H1 (cell line): Measurements from ENCODE around the gene UBE2G2. TPM values are rescaled to one million over a fixed set of nuclear protein-coding genes. Genes with fewer than 3 reads are reported as not detected.

Source experiments
- CTBP2 ChIP-seq: IDR thresholded peaks from 2 replicates; pipeline ENCODE4 v1.7.0; 2011; ENCODE audit warnings: borderline replicate concordance, mild to moderate bottlenecking, moderate library complexity, mixed read lengths, low read length; ENCODE audit not compliant: insufficient read depth, insufficient read length
- E2F6 ChIP-seq: IDR thresholded peaks from 2 replicates; pipeline ENCODE4 v1.6.1; 2012; ENCODE audit warnings: inconsistent platforms
- EP300 ChIP-seq, 2 experiments: IDR thresholded peaks; 1 replicate in 1 of 2; 2 replicates in 1 of 2; pipeline ENCODE4 v1.6.1; 2011 to 2012; ENCODE audit warnings: low read depth in 2 of 2, low read length in 2 of 2, mild to moderate bottlenecking in 2 of 2, borderline replicate concordance in 1 of 2, inconsistent platforms in 1 of 2, moderate library complexity in 1 of 2
- KDM4A ChIP-seq: IDR thresholded peaks from one replicate; pipeline ENCODE4 v1.7.1; 2012; ENCODE audit warnings: low read depth, mild to moderate bottlenecking, moderate library complexity, low read length, inconsistent platforms; ENCODE audit not compliant: severe bottlenecking
- KDM5A ChIP-seq: fragments of 200-600 bp; IDR thresholded peaks from 2 replicates; pipeline ENCODE4 v1.7.1; 2012; ENCODE audit warnings: mild to moderate bottlenecking, low read length, inconsistent platforms, mixed read lengths
- POLR2A ChIP-seq, 2 experiments: IDR thresholded peaks; 1 replicate in 1 of 2; 2 replicates in 1 of 2; pipeline ENCODE4 v1.6.1; 2011; ENCODE audit warnings: low read depth in 2 of 2, low read length in 2 of 2, mild to moderate bottlenecking in 2 of 2; ENCODE audit errors: control extremely low read depth in 1 of 2
- POU5F1 ChIP-seq: IDR thresholded peaks from 2 replicates; pipeline ENCODE4 v1.6.1; 2011; ENCODE audit warnings: low read depth, mild to moderate bottlenecking, low read length, moderate library complexity
- SAP30 ChIP-seq: fragments of 300-600 bp; sonication (generic); IDR thresholded peaks from 2 replicates; pipeline ENCODE4 v1.7.1; 2012; ENCODE audit warnings: low read length, moderate library complexity, mild to moderate bottlenecking, inconsistent platforms; ENCODE audit not compliant: insufficient read depth, insufficient replicate concordance
- TBP ChIP-seq: IDR thresholded peaks from 2 replicates; pipeline ENCODE4 v1.6.1; 2011; ENCODE audit warnings: low read depth, low read length, improper control_type of control experiment
- TCF12 ChIP-seq: IDR thresholded peaks from 2 replicates; pipeline ENCODE4 v1.6.1; 2011; ENCODE audit warnings: low read depth, mild to moderate bottlenecking, low read length
- polyA plus RNA-seq, 7 experiments: library from polyadenylated mRNA; depleted of rRNA in 3 of 7; stranded (reverse) in 5 of 7; unstranded in 2 of 7; fragments of >200 nt in 5 of 7; fragments of 200-250 nt in 2 of 7; gene quantifications; 1 replicate in 5 of 7; 2 replicates in 1 of 7; 4 replicates in 1 of 7; pipeline versions ENCODE4 v1.2.1 to v1.2.3, GENCODE V29; 2011 to 2013; ENCODE audit warnings: missing spikeins in 2 of 7, mixed read lengths in 2 of 7
- total RNA-seq: library from RNA; stranded (reverse); fragmentation: NEBNext Ultra II Directional; extraction: Animal tissue kit (Norgen Biotek cat#: 25700); gene quantifications from 2 replicates; pipeline ENCODE4 v1.2.1, GENCODE V29; 2021
- TF ChIP-seq, protein P1 (sequence below): fragments of 300-600 bp; sonication (generic); IDR thresholded peaks from 2 replicates; pipeline ENCODE4 v1.7.1; 2012; ENCODE audit warnings: low read length, moderate library complexity, mild to moderate bottlenecking, inconsistent platforms; ENCODE audit not compliant: insufficient replicate concordance

The UBE2G2 gene
- total and polyA plus RNA-seq, 2 of the 8 experiments (the other 6 are each of a cell fraction or from before 2014, with no cell fraction given), result 96.3 to 101 TPM

DNA sequence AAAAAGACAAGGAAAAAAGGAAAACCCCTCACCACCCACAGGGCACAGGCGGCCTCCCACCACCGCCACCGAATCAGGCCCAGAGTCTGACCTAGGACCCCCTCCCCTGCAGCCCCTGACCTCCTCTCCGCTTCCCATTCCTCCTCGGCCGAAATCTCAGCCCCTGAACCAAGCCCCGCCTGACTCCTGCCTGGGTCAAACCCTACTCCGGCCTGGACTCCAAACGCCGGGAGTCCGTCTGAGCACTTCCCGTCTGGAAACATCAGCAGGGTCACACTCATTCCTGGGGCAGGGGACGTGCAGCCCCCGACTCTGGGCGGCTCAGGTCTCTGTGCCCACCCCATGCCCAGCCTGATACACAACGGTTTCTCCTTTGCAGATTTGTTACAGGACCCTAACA lies 42.6 kb upstream of the UBE2G2 start (continued):
- TF ChIP-seq, protein P1, sequence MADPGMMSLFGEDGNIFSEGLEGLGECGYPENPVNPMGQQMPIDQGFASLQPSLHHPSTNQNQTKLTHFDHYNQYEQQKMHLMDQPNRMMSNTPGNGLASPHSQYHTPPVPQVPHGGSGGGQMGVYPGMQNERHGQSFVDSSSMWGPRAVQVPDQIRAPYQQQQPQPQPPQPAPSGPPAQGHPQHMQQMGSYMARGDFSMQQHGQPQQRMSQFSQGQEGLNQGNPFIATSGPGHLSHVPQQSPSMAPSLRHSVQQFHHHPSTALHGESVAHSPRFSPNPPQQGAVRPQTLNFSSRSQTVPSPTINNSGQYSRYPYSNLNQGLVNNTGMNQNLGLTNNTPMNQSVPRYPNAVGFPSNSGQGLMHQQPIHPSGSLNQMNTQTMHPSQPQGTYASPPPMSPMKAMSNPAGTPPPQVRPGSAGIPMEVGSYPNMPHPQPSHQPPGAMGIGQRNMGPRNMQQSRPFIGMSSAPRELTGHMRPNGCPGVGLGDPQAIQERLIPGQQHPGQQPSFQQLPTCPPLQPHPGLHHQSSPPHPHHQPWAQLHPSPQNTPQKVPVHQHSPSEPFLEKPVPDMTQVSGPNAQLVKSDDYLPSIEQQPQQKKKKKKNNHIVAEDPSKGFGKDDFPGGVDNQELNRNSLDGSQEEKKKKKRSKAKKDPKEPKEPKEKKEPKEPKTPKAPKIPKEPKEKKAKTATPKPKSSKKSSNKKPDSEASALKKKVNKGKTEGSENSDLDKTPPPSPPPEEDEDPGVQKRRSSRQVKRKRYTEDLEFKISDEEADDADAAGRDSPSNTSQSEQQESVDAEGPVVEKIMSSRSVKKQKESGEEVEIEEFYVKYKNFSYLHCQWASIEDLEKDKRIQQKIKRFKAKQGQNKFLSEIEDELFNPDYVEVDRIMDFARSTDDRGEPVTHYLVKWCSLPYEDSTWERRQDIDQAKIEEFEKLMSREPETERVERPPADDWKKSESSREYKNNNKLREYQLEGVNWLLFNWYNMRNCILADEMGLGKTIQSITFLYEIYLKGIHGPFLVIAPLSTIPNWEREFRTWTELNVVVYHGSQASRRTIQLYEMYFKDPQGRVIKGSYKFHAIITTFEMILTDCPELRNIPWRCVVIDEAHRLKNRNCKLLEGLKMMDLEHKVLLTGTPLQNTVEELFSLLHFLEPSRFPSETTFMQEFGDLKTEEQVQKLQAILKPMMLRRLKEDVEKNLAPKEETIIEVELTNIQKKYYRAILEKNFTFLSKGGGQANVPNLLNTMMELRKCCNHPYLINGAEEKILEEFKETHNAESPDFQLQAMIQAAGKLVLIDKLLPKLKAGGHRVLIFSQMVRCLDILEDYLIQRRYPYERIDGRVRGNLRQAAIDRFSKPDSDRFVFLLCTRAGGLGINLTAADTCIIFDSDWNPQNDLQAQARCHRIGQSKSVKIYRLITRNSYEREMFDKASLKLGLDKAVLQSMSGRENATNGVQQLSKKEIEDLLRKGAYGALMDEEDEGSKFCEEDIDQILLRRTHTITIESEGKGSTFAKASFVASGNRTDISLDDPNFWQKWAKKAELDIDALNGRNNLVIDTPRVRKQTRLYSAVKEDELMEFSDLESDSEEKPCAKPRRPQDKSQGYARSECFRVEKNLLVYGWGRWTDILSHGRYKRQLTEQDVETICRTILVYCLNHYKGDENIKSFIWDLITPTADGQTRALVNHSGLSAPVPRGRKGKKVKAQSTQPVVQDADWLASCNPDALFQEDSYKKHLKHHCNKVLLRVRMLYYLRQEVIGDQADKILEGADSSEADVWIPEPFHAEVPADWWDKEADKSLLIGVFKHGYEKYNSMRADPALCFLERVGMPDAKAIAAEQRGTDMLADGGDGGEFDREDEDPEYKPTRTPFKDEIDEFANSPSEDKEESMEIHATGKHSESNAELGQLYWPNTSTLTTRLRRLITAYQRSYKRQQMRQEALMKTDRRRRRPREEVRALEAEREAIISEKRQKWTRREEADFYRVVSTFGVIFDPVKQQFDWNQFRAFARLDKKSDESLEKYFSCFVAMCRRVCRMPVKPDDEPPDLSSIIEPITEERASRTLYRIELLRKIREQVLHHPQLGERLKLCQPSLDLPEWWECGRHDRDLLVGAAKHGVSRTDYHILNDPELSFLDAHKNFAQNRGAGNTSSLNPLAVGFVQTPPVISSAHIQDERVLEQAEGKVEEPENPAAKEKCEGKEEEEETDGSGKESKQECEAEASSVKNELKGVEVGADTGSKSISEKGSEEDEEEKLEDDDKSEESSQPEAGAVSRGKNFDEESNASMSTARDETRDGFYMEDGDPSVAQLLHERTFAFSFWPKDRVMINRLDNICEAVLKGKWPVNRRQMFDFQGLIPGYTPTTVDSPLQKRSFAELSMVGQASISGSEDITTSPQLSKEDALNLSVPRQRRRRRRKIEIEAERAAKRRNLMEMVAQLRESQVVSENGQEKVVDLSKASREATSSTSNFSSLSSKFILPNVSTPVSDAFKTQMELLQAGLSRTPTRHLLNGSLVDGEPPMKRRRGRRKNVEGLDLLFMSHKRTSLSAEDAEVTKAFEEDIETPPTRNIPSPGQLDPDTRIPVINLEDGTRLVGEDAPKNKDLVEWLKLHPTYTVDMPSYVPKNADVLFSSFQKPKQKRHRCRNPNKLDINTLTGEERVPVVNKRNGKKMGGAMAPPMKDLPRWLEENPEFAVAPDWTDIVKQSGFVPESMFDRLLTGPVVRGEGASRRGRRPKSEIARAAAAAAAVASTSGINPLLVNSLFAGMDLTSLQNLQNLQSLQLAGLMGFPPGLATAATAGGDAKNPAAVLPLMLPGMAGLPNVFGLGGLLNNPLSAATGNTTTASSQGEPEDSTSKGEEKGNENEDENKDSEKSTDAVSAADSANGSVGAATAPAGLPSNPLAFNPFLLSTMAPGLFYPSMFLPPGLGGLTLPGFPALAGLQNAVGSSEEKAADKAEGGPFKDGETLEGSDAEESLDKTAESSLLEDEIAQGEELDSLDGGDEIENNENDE, result no peak
- TF ChIP-seq SAP30, result no peak
- TF ChIP-seq CTBP2, result no peak
- TF ChIP-seq EP300 (IDR thresholded peaks at IDR 0.05; ENCODE audit: borderline replicate concordance in 1 of 2, low read depth in 2 of 2, low read length in 2 of 2), result no peak
- no peak for TF ChIP-seq KDM5A
- TF ChIP-seq POLR2A (IDR thresholded peaks at IDR 0.05; ENCODE audit: control extremely low read depth in 1 of 2, low read depth in 2 of 2, low read length in 2 of 2), result no peak
- TF ChIP-seq E2F6, result no peak
- no peak for TF ChIP-seq TCF12
- no peak for TF ChIP-seq POU5F1
- no peak for TF ChIP-seq TBP
- no peak for TF ChIP-seq KDM4A
